B cell (primary cell): ENCODE measurements around the gene CENPO. TPM values are rescaled to one million over a fixed set of nuclear protein-coding genes. Genes with fewer than 3 reads are reported as not detected.

ENCODE experiments used
- ATAC-seq: fragments of 200-7000 bp; cut with Tn5 transposase; one replicate; pipeline ENCODE4 v1.10.0; 2021; ENCODE audit warnings: low read depth, mild to moderate bottlenecking, moderate number of reproducible peaks, moderate library complexity
- CTCF ChIA-PET: fragments of 350-600 bp; sonication (Branson Sonifier 250); formaldehyde crosslinking; loops from one replicate; lab custom pipeline; 2021; ENCODE audit warnings: antibody characterized with exemption, inconsistent platforms; lab: Charles Lee
- POLR2A ChIA-PET: fragments of 350-600 bp; sonication (Branson Sonifier 250); formaldehyde crosslinking; loops from one replicate; lab custom pipeline; 2021; ENCODE audit warnings: antibody characterized with exemption; lab: Charles Lee
- DNase-seq: peaks from one replicate; pipeline ENCODE4 v3.0.0; 2013
- H2AFZ ChIP-seq: 2 replicates; pipeline ENCODE4 v1.6.1; 2012; ENCODE audit warnings: mild to moderate bottlenecking, low read depth, low read length; ENCODE audit not compliant: insufficient read depth, poor library complexity, severe bottlenecking
- H3K27ac ChIP-seq, 2 donors: 1 replicate in 1 of 2; 2 replicates in 1 of 2; pipeline ENCODE4 v1.5.1; 2012 to 2013; ENCODE audit warnings: low read length in 2 of 2, mild to moderate bottlenecking in 2 of 2, moderate library complexity in 1 of 2
- H3K27me3 ChIP-seq, 4 experiments: fragments of 200-600 bp in 1 of 4; sonication (generic) in 1 of 4; replicated peaks in 1 of 4; 1 replicate in 2 of 4; 2 replicates in 2 of 4; pipeline versions ENCODE4 v1.6.1 to v1.7.0; 2013 to 2016; ENCODE audit warnings: low read length in 3 of 4, mild to moderate bottlenecking in 2 of 4, mixed read lengths in 1 of 4, moderate library complexity in 1 of 4; ENCODE audit not compliant: insufficient read depth in 4 of 4, control insufficient read depth in 3 of 4; ENCODE audit errors: control extremely low read depth in 1 of 4
- H3K36me3 ChIP-seq, 2 experiments: replicated peaks in 1 of 2; 1 replicate in 1 of 2; 2 replicates in 1 of 2; pipeline versions ENCODE4 v1.6.1 to v1.7.1; 2013; ENCODE audit warnings: low read length in 1 of 2; ENCODE audit not compliant: insufficient read depth in 2 of 2, control insufficient read depth in 1 of 2; ENCODE audit errors: control extremely low read depth in 1 of 2, extremely low read depth in 1 of 2
- H3K4me1 ChIP-seq, 2 donors: fragments of 200-600 bp in 1 of 2; sonication (generic) in 1 of 2; 1 replicate in 1 of 2; 2 replicates in 1 of 2; pipeline versions ENCODE4 v1.5.1 to v1.6.1; 2013 to 2017; ENCODE audit warnings: low read length in 2 of 2; ENCODE audit not compliant: control insufficient read depth in 2 of 2, insufficient read depth in 2 of 2
- H3K4me2 ChIP-seq: replicated peaks from 2 replicates; pipeline ENCODE3; 2012; ENCODE audit warnings: mild to moderate bottlenecking, low read depth, low read length; ENCODE audit not compliant: poor library complexity, severe bottlenecking
- H3K4me3 ChIP-seq, 5 experiments: fragments of 200-600 bp in 1 of 5; sonication (generic) in 1 of 5; 1 replicate in 3 of 5; 2 replicates in 2 of 5; pipeline versions ENCODE4 v1.5.1 to v1.7.0; 2011 to 2016; ENCODE audit warnings: low read length in 4 of 5, mild to moderate bottlenecking in 4 of 5, low read depth in 2 of 5, control low read depth in 1 of 5, moderate library complexity in 1 of 5; ENCODE audit not compliant: insufficient read depth in 1 of 5; ENCODE audit errors: control extremely low read depth in 1 of 5, extremely low read depth in 1 of 5
- H3K79me2 ChIP-seq: fragments of 200-600 bp; sonication (generic); one replicate; pipeline ENCODE4 v1.6.0; 2016; ENCODE audit warnings: low read length; ENCODE audit not compliant: control insufficient read depth, insufficient read depth
- H3K9ac ChIP-seq: fragments of 200-600 bp; sonication (generic); 2 replicates; pipeline ENCODE4 v1.6.1; 2017; ENCODE audit warnings: mild to moderate bottlenecking, low read length, moderate library complexity
- H3K9me3 ChIP-seq, 3 donors: one replicate each; pipeline versions ENCODE4 v1.6.1 to v1.7.1; 2013; ENCODE audit warnings: low read length in 2 of 3; ENCODE audit not compliant: control insufficient read depth in 2 of 3, insufficient read depth in 1 of 3; ENCODE audit errors: control extremely low read depth in 1 of 3
- H4K20me1 ChIP-seq: 2 replicates; pipeline ENCODE4 v1.6.0; 2012; ENCODE audit warnings: mild to moderate bottlenecking, low read length; ENCODE audit not compliant: insufficient read depth, control insufficient read depth, poor library complexity, severe bottlenecking
- H3K27ac Mint-ChIP-seq: one replicate; pipeline ENCODE4 v1.8.0; 2021; ENCODE audit warnings: mixed read lengths
- H3K27me3 Mint-ChIP-seq: one replicate; pipeline ENCODE4 v1.8.0; 2021; ENCODE audit warnings: mixed read lengths
- H3K4me1 Mint-ChIP-seq: one replicate; pipeline ENCODE4 v1.8.0; 2021; ENCODE audit warnings: mixed read lengths
- H3K4me3 Mint-ChIP-seq: one replicate; pipeline ENCODE4 v1.8.0; 2021; ENCODE audit warnings: mixed read lengths
- H3K9me3 Mint-ChIP-seq: one replicate; pipeline ENCODE4 v1.8.0; 2022; ENCODE audit warnings: mixed read lengths; ENCODE audit not compliant: insufficient read depth
- CTCF ChIP-seq: fragments of 200-600 bp; IDR thresholded peaks from one replicate; pipeline ENCODE4 v1.8.0; 2022; ENCODE audit warnings: antibody characterized with exemption, mild to moderate bottlenecking
- EZH2 ChIP-seq: IDR thresholded peaks from 2 replicates; pipeline ENCODE4 v1.6.1; 2012; ENCODE audit warnings: borderline replicate concordance, low read depth, mild to moderate bottlenecking, moderate library complexity, low read length; ENCODE audit not compliant: insufficient read depth, poor library complexity, severe bottlenecking
- WGBS: methylation state at CpG from one replicate; pipeline ENCODE4 v1.1.5; 2013; ENCODE audit warnings: missing lambda C conversion rate; ENCODE audit not compliant: insufficient coverage; 5-methylcytosine and 5-hydroxymethylcytosine counted together
- intact Hi-C: fragments of 100-400 bp; cut with micrococcal nuclease; formaldehyde crosslinking; loops from one replicate; pipeline ENCODE4 v1.10.0; 2022
- polyA plus RNA-seq: library from polyadenylated mRNA; depleted of rRNA; stranded (reverse); fragments of >200 nt; gene quantifications from 2 replicates; pipeline ENCODE4 v1.2.3, GENCODE V29; 2012
- total RNA-seq, 2 donors: library from RNA; stranded (reverse); fragments of 120-200 nt in 1 of 2; gene quantifications; 1 replicate in 1 of 2; 2 replicates in 1 of 2; pipeline versions ENCODE4 v1.2.3 to v1.2.4, GENCODE V29; 2013 to 2022

CENPO gene
- total and polyA plus RNA-seq, 2 donors (not counting 1 experiment from before 2014, with no cell fraction given) = 4.5 to 10.4 TPM

- Histone ChIP-seq H3K4me1 (no peaks in the 10 kb centered on the region), H3K27me3 (no peaks in the 10 kb centered on the region), H2AFZ (no peak overlapping the region), H3K27ac (no peak overlapping the region), H3K9ac (no peak overlapping the region), H3K36me3 (peaks cover 9 to 30% of the 10 kb centered on the region in 2 experiments), H3K4me3 (no peak overlapping the region), H3K4me2 (no peak overlapping the region), H4K20me1 (no peaks in the 10 kb centered on the region), H3K79me2 (no peaks in the 10 kb centered on the region), H3K9me3 (no peaks in the 10 kb centered on the region)
- no peak for TF ChIP-seq CTCF
- no peak for TF ChIP-seq EZH2
- Mint-ChIP-seq H3K9me3 (no peaks in the 10 kb centered on the region), H3K4me3 (no peak overlapping the region), H3K27me3 (no peaks in the 10 kb centered on the region), H3K4me1 (no peaks in the 10 kb centered on the region), H3K27ac (no peak overlapping the region)
- intact Hi-C loops = no loop called here
- CTCF ChIA-PET = no interaction called here
- ATAC-seq (no peak), DNase-seq (no peak)
- POLR2A ChIA-PET = no interaction called here
- 100% methylated on average over 1 of the region's 7 CpGs for WGBS
Observed at GRCh38 chr2:24749069-24749691, 44.0 kb upstream of the CENPO start.

GRCh38 chr2:24754985-24755705 lies 38.1 kb upstream of the CENPO start:
- H3K27me3 Mint-ChIP-seq = no peaks in the 10 kb centered on the region
- no peak for DNase-seq
- 83% methylated on average over 1 of the region's 3 CpGs for WGBS

More at GRCh38 chr2:24754985-24755705, 38.1 kb upstream of the CENPO start:
- Histone ChIP-seq H4K20me1 (no peaks in the 10 kb centered on the region), H3K27ac (no peak overlapping the region), H3K27me3 (no peaks in the 10 kb centered on the region), H3K4me3 (no peak overlapping the region), H3K36me3 (peaks cover 21 to 44% of the 10 kb centered on the region in 2 experiments), H3K4me2 (no peak overlapping the region), H2AFZ (no peak overlapping the region), H3K9me3 (no peaks in the 10 kb centered on the region), H3K9ac (no peak overlapping the region), H3K4me1 (no peaks in the 10 kb centered on the region), H3K79me2 (no peaks in the 10 kb centered on the region)
- CTCF ChIA-PET = no interaction called here
- no peaks in the 10 kb centered on the region for H3K4me1 Mint-ChIP-seq
- POLR2A ChIA-PET = no interaction called here
- H3K4me3 Mint-ChIP-seq = no peak overlapping the region
- intact Hi-C loops = no loop called here
- H3K27ac Mint-ChIP-seq = no peak overlapping the region
- H3K9me3 Mint-ChIP-seq = no peaks in the 10 kb centered on the region
- TF ChIP-seq CTCF (no peak), EZH2 (no peak)
- ATAC-seq = no peak
